Esophagus mucosa (tissue), 1 donor: ENCODE data around the gene CDH13. TPM values are rescaled to one million over a fixed set of nuclear protein-coding genes. Genes with fewer than 3 reads are reported as not detected.

Experiments used
- ATAC-seq: fragments of 200-7000 bp; cut with Tn5 transposase; one replicate; pipeline ENCODE4 v1.9.1; 2020
- total RNA-seq: library from RNA; stranded (reverse); gene quantifications from one replicate; pipeline ENCODE4 v1.2.4, GENCODE V29; 2023
- donor health status: DM: yes; HTN: yes; CAD: no.

The CDH13 gene
- total RNA-seq, 1 donor from 2014 or later = 8.4 TPM

DNA sequence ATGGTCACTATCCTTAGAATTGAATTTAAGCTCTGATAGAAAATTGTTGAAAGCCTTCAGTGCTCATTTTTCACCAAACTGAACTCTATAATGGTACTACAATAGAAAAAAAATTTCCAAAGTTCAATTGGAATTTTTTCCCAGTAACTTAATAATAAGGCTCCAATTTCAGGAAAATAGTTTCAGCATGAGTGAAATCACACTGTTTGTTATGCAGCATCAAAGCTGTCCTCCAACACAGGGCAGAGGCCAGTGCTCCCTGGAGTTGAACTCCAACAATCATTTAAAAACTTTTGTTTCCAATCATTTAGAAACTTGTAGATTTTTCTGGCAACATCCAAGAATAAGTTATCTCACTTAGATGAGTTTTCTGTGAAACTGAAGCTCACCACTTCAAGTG lies 1077.9 kb downstream of the CDH13 start:
- no peak for ATAC-seq

DNA sequence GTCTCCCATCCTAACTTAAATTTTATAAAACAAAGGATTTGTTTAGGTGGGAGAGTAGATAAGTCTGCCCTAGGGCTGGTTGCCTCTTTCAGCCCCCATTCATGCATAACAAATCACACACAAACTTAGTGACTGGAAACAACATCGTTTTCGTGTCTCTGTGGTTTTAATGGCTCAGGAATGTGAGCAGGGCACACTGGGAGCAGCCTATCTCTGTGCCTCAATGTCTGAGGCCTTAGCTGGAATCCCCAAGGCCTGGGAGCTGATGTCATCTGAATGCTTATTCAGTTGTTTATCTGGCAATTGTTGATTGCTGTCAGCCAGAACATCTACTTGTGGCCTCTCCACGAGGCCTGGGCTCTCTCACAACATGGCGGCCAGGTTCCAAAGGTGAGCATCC lies 1079.1 kb downstream of the CDH13 start:
- ATAC-seq = no peak

DNA sequence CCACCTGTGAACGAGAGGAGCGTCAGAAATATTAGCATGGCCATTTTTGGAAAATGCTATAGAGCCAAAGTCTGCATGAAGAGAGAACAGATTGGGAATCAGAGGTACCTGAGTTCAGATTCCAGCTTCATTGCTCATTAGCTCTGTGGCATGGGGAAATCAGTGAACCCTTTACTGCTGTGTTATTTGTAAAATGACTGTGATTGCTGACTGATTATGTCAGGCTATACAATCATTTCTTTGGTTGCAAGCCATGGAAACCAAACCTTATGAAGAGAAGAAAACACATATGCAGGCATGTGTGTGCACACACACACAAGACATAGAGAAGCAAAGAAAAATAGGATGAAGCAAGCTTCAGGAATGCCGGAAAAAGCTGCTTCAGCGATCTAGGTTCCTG lies 1079.6 kb downstream of the CDH13 start:
- ATAC-seq = no peak

DNA sequence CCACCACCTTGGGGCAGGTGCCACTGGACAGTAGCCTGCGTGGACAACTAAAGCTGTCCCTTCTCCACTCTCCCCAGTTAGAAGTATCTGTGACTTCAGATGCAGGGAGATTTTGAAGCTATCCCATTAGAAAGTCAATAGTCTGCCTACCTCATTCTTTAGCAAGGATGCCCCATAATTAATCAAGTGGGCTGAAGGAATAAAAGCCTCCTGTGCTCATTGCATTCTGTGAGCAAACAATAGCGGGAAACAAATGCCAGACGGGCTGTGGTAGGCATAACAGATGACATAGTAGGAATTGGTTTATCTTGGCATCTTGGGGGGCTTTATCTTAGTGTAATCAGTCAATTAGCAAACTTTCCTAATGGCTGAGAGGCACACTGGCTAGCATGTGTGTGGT lies 1084.3 kb downstream of the CDH13 start:
- no peak for ATAC-seq

DNA sequence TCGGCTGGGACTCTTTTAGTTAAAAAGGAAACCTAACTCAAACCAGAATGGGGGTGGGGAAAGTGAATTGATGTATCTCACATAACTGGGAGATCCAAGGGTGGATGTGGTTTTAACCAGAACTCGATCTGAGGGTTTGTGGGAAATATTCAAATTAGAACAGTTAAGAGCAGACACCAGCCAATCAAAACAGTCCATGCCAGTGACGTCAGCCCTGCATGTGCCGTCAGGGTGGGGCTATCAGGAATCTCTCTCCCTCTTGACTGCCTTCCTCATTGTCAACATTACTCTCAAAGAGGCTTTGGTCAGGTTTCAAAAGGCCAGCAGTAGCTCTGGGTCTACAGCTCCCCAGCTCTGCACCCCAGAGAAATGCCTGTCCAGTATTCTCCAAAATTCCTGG lies 1086.8 kb downstream of the CDH13 start:
- ATAC-seq = no peak

DNA sequence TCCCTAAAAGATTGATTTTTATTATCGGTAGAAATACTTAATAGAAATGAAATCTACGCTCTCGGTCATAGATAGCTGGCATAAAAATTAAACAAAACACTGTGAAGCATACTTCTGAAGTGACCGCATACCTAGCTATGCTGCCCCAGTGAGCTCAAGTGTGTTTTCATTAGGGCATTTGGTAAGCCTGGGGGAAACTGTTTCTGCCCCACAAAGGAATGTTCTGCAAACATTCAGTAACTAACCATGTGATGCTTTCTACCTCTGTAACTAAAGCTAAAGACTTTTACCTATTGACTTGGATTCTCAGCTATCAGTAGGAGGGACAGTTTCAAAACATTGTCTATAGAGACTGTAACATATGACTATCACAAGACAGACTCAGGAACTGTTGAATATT lies 1087.5 kb downstream of the CDH13 start:
- ATAC-seq = no peak

DNA sequence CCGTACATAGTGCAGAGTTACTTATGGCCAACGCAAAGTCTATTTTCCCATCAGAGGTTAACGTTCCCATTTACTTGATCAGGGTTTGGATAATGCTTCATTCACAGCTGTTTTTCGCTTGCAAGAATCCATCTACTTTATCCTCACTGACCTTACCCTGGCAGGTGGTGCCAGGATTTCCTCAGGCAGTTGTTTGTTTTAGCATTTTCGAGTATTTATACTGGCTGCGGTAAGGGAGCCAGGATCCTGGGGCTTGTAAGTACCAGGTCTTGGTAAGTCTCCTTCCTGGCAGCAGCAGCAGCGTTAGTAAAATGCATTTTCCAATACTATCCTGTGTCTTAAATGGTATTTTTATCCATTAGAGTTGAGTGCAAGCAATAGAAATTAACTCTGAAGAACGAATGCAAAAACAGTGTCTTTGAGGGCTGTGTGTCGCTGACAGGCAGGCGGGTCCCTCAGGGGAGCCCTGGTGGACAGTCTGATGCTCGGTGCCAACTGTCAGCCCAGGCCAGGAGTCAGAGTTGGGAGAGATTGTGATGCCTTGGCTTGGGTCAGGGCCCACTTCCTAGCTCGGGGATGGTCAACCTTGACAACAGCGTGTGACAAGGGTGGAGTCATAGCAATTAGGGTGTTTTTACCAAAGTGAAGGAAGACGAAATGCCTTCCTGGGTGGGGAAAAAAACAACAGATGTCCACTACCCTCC lies 1088.6 kb downstream of the CDH13 start:
- no peak for ATAC-seq

DNA sequence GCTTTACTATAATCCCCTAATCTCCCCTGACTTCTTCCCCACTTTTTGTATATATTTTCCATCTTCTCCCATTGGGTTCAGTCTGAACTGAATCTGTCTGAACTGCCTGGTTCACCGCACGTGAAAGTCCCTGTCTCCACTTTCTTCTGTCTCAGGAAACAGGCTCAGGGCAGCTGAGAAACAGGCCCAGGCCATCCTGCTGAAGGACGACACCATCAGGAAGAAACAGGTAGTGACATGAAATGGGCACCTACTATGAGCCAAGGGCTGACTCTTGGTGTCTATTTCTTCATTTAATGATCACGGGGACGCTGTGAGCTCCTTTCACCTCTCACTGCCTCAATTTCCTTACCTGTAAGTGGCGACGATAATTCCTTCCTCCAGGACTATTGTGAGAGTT lies 1090.5 kb downstream of the CDH13 start:
- no peak for ATAC-seq

DNA sequence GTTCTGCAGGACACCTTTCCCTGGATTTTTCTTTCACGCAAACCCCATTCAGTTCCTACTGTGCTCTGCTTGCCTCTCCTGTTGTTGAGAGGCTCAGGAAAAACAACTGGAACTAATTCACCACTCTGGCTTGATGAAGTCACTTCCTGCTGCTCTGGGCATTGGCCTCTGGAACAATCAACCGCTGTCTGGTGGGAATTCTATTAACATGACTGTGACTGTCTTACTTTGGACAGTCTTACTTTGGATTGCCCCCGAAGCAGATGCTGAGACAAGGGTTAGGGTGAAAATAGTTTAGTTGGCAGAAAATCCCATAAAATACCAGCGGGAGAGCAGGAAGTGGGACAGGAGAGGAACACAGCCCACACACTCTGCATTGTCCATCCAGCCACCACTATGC lies 1091.0 kb downstream of the CDH13 start:
- ATAC-seq = no peak

DNA sequence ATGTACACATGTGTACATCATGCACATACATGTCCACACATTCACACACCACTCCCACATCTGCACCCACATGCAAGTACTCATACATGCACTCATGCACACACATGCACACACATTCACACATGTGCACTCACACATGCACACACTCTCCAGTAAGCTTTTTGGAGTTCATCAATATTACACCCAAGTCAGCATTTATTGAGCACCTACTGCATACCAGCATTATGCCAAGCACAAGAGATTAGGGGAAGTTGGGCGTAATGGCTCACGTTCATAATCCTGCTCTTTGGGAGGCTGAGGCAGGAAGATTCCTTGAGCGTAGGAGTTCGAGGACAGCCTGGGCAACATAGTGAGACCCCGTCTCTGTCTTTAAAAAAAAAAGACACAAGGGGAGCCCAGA lies 1093.4 kb downstream of the CDH13 start:
- ATAC-seq = no peak

DNA sequence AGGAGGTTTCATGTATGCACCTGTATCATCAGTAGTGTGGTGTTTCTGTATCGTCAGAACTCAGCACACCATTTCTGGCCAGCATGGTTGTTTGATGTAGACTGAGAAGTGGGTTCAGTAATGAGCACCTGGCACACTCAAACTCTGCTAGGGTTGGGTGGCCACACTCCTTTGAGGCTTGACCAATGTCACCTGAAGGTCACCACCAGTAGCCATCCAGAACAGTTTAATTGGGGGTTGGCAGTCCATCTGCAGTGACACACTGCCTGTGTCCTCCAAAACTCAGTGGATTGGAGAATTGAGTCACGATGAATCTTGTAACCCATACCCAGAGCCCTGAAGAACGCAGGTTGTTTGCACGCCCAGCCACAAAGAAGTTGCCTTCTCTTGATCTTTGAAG lies 1094.2 kb downstream of the CDH13 start:
- ATAC-seq = no peak

DNA sequence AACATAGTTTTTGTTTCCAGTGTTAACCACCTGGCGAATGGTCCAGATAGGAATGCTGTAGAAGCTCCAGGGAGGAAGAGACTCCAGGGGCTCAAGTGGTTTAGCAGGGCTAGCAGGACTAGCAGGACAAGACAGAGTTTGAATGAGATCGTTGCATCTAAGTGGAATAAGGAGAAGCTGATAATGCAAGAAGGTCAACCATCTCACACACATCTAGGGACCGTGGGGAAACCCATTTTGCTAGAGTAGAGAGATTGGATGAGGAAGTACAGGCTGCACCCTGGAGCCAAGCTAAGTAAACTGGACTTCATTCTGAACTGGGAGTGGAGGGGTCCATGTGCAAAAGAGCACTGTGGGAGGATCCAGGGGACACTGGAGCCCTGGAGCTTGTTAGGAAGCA lies 1094.9 kb downstream of the CDH13 start:
- ATAC-seq = no peak

DNA sequence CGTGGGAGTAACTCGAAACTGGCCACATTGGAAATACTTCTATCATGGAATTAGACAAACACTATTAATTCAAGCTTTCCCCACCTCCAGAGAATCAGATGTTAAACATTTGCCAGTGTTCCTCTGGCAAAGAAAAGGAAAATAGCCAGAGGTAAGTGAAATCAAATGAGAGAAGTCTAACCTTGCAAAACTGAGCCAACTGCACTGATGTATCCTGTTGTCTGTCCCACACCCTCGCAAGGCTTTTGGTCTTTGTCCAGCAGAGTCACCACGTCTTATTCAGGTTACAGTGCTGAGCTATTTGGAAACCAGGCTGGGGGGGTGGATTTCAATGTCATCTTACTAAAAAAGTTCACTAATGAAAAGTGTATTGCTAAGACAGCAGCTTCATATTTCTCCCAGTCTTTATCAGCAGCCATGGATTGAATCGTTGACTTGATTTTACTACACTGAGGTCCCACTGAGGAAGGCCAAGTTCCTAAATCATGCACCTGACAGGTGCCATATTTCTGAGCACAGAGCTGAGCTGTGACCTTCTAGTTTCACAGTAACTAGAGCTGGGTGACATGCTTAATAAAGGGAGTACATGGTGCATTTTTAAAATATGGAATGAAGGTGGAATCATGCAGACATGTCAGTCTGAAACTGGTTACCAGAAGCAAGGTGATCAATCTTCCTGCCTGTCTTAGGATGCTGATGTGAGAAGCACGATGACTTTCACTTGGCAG lies 1095.9 kb downstream of the CDH13 start:
- no peak for ATAC-seq

DNA sequence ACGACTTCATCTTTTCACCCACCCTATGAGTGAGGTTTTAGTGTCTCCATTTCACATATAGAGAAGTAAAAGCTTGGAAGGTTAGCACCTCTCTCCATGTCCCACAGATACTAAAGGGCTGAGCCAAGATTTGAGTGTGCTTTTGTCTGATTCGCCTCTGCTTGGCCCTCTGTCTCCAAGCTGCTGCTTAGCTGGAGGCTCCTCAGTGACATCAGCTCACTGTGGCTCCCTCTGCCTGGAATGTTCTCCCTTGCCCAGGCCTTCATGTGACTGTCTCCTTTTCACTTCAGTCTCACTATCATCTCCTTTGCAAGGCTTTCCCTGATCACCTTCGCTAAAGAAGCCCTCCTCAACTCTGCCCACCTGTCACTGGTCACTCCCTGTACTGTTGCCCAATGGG lies 1096.5 kb downstream of the CDH13 start:
- no peak for ATAC-seq

DNA sequence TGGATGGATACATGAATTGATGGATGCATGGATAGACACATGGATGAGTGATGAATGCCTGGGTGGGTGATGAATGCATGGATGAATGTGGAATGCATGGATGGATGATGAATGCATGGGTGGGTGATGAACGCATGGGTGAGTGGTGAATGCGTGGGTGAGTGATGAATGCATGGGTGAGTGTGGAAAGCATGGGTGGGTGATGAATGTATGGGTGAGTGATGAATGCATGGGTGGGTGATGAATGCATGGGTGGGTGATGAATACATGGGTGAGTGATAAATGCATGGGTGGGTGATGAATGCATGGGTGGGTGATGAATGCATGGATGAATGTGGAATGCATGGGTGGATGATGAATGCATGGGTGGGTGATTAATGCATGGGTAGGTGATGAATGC lies 1097.1 kb downstream of the CDH13 start:
- no peak for ATAC-seq

DNA sequence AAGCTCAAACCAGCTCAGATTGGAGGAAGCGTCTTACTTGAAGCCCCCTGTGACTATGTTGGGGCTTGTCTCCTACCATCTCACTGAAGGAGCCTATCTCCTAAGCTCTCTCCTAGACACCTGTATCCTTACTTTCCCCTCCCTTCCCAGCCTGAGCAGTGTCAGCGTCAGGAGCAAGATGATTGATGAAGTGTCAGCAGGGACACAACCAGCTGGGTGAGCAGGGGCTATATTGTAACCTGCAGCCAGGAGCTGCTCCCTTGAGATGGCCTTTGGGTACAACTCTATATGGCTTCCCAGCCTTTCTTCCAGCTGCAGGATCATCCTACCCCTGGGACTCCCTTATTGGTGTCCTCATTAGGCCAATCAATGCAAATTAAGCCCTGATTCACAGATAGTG lies 1097.8 kb downstream of the CDH13 start:
- no peak for ATAC-seq

DNA sequence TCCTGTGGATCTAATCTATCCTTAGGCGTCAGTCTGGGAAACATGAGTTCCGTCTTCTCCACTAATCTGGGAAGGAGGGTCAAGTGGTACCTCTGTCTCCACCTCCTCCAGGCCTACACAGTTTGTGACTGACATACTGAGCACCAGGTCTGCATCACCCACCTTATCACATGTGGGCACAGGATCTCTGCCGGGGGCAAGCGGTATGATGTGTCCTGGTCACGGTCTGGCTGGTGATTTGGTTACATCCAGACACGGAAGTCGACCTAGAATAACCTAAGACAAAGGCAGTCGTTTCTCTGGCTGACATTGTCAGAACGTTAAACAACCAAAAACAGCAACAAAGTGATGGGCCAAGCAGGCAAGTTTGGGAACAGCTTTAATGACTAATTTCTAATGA lies 1098.5 kb downstream of the CDH13 start:
- ATAC-seq = no peak

DNA sequence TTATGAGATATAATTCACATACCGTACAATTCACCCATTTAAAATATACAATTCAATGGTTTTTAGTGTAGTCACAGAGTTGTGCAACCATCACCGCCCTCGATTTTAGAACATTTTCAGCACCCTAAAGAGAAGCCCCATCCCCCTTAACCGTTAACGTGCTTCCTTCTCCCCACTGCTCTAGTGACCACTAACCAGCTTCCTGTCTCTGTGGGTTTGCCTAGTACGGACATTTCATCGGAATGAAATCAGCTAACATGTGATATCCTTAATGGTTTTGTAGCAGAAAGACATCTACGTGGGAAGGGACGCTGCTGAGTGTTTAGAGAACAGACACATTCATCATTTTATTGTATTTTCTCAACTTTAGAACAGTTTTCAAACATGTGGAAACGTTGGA lies 1100.2 kb downstream of the CDH13 start:
- ATAC-seq = no peak

DNA sequence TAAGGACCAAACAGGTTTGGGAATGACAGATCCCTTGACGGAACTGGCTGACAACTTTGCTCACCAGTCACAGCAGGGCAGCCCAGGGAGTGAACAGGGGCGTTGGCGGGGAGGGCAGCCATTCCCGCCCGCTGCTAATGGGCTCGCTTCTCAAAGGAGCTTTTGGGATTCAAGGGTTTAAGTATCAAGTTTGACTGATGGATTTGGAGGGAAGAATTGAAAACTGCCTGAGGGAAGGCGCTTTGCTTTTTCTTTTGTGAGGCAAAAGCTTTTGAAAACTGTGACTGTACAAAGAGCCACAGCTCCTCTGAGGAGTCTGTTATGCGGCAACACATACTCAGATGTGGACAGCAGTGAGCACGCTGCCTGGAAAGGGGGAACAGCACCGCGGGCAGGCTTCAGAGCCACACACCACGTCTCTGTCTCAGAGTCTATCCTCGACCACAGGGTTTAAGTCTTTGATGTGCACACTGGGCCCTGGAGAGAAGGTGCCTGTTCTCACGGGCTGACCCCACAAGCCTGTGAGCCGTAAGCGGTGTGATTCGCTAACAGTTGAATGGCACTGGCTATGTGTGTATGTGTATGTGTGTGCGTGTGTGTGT lies 1101.1 kb downstream of the CDH13 start:
- ATAC-seq = no peak

DNA sequence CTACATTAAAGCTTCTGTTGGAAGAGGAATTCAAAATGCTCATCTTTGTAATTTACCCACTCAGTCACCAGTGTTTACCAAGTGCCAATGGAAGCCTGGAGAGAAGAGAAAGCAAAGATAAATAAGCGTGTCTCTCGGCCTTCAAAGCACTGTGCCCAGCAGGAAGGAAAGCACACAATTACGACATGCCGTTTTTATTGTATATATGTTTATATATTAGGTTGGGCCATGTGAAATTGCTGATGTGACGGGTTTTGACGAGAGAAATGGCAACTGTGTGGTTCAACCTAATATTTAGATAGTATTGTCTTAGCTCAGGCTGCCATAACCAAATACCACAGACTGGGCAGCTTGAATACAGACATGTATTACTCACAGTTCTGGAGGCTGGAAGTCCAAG lies 1101.7 kb downstream of the CDH13 start:
- ATAC-seq = no peak

DNA sequence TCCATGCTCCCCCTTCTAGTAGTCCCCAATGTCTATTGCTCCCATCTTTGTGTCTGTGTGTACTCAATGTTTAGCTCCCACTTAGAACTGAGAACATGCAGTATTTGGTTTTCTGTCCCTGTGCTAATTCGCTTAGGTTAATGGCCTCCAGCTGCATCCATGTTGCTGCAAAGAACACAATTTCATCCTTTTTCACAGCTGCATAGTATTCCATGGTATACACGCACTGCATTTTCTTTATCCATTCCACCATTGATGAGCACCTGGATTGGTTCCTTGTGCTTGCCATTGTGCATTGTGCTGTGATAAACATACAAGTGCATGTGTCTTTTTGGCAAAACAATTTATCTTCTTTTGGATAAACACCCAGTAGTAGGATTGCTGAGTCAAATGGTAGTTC lies 1104.0 kb downstream of the CDH13 start:
- no peak for ATAC-seq

DNA sequence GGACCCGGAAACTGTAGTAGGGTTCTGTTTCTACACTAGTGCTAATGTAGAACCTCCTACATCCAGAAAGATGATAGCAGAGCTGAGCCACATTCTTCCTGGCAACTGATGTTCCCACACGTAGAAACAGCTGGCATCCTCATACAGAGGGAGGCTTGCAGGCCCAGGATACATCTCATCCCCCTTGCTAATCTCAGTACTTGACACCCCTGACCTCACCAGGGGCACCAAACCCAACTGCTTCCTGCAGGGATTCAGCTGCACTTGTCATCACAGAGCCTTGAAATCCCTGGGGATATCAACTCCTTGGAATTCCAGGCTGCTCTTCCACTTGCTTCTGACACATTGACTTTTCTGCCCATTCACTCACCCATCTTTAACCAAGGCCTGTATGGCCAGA lies 1105.8 kb downstream of the CDH13 start:
- no peak for ATAC-seq

DNA sequence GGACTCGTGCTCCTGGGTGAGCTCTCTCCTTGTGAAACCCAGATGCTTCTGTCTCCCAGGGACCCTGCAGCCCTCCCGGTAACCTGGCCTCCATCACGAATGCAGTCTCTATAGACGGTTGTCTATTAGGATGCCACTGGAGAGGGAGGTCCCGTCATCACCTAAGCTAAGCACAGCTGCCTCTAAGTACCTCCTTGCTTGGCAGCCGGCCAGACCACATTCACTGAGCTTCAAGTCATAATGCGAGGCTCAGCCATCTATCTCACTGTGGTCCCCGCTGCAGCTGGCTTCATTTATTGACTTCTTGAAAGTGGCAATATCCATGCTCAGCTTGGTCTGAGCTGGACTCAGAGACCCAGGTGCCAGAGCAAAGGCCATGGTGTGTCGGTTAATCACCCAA lies 1106.5 kb downstream of the CDH13 start:
- no peak for ATAC-seq

DNA sequence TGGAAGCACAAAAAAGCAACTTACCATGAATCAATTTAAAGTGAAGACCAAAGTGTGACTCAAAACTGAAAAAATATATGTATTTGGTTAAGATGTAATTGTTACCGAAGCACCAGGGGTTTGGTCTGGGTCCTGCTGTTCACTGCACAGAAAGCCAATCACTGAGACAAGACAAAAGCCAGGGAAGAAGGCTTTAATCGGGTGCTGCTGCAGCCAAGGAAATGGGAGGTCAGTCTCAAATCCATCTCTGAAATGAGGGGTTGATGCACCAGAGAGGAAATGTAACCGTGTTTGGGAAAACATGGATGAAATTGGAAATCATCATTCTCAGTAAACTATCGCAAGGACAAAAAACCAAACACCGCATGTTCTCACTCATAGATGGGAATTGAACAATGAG lies 1107.4 kb downstream of the CDH13 start:
- ATAC-seq = no peak
